Measurements from ENCODE around the gene KDM1B. TPM values are rescaled to one million over a fixed set of nuclear protein-coding genes. Genes with fewer than 3 reads are reported as not detected.

The KDM1B gene
- total and polyA plus RNA-seq, 9 of the 15 experiments (the other 6 are each of a cell fraction or from before 2014, with no cell fraction given): 1.4 to 58.9 (median 36.3) TPM

- TF ChIP-seq KDM2B (CRISPR knock-in tag; IDR thresholded peaks at IDR 0.05) (peak; percentile 82; the same call in 1 of the 2 replicates), NFRKB (IDR thresholded peaks at IDR 0.05; ENCODE audit: low read depth) (no peak), SNAPC5 (CRISPR knock-in tag; IDR thresholded peaks at IDR 0.05) (no peak), ZBTB2 (IDR thresholded peaks at IDR 0.05) (no peak), ZHX1 (conservative IDR thresholded peaks at IDR 0.05; ENCODE audit: low read length) (no peak), GTF2B (IDR thresholded peaks at IDR 0.05; ENCODE audit: extremely low read depth, insufficient read length) (no peak), ZFX (CRISPR knock-in tag; IDR thresholded peaks at IDR 0.05) (no peak; the same call in 1 of the 2 replicates), BRF2 (IDR thresholded peaks at IDR 0.05; ENCODE audit: borderline replicate concordance, insufficient read depth, insufficient read length) (no peak), ZNF79 (CRISPR knock-in tag; IDR thresholded peaks at IDR 0.05; ENCODE audit: low read depth) (no peak), MYBL2 (IDR thresholded peaks at IDR 0.05; ENCODE audit: low read depth) (no peak), MYBL2 (CRISPR knock-in tag; IDR thresholded peaks at IDR 0.05; ENCODE audit: borderline replicate concordance) (no peak), ARID3B (CRISPR knock-in tag; IDR thresholded peaks at IDR 0.05; ENCODE audit: borderline replicate concordance) (0 out of 2 replicates have a peak, but pooled peaks have one; percentile 26), CBX2 (IDR thresholded peaks at IDR 0.05; ENCODE audit: insufficient read depth, low read length, poor library complexity, severe bottlenecking) (no peak), POLR2H (tag; IDR thresholded peaks at IDR 0.05; ENCODE audit: low read depth) (no peak), ZNF639 (CRISPR knock-in tag; conservative IDR thresholded peaks at IDR 0.05 in 1 of 2, IDR thresholded peaks at IDR 0.05 in 1 of 2) (peak in 1 of 2 experiments; percentile 91; a peak in 2 of 4 replicates), ZNF444 (CRISPR knock-in tag; IDR thresholded peaks at IDR 0.05) (no peak)
Measured at GRCh38 chr6:18155150-18155863, at the start of gene KDM1B (continued).

All from K562 (cell line).